A549 (cell line): Measurements from ENCODE around the gene RGS6.

Source experiments
- CEBPB ChIP-seq, 2 experiments: fragments of >200 bp in 1 of 2; sonication (Bioruptor Twin) in 1 of 2; formaldehyde crosslinking in 1 of 2; IDR thresholded peaks; 2 replicates each; pipeline ENCODE4 v1.6.1; 2012 to 2016
- FOSB ChIP-seq: fragments of 250-450 bp; sonication (Bioruptor Pico); IDR thresholded peaks from 2 replicates; pipeline ENCODE4 v1.5.0; 2020; ENCODE audit warnings: mild to moderate bottlenecking, moderate library complexity
- KDM1A ChIP-seq: fragments of 200-600 bp; sonication (generic); IDR thresholded peaks from 2 replicates; pipeline ENCODE4 v1.6.1; 2016; ENCODE audit warnings: low read depth, mild to moderate bottlenecking
- NFE2L2 ChIP-seq: fragments of 150-350 bp; conservative IDR thresholded peaks from 2 replicates; pipeline ENCODE4 v1.6.1; 2014; ENCODE audit warnings: low read length
- POLR2A ChIP-seq: IDR thresholded peaks from 2 replicates; pipeline ENCODE4 v1.6.1; 2012; ENCODE audit warnings: mild to moderate bottlenecking, low read length
- ZFP36 ChIP-seq: fragments of 450-650 bp; IDR thresholded peaks from 2 replicates; pipeline ENCODE4 v1.6.1; 2014; ENCODE audit warnings: borderline replicate concordance; ENCODE audit not compliant: partially characterized antibody
- TF ChIP-seq, protein P1 (sequence below): fragments of >200 bp; sonication (Bioruptor Twin); formaldehyde crosslinking; IDR thresholded peaks from 3 replicates; pipeline ENCODE4 v1.5.1; 2016
- TF ChIP-seq, protein P2 (sequence below): fragments of 200-600 bp; sonication (generic); IDR thresholded peaks from 2 replicates; pipeline ENCODE4 v1.6.1; 2016; ENCODE audit warnings: antibody characterized with exemption, mild to moderate bottlenecking, moderate library complexity

DNA sequence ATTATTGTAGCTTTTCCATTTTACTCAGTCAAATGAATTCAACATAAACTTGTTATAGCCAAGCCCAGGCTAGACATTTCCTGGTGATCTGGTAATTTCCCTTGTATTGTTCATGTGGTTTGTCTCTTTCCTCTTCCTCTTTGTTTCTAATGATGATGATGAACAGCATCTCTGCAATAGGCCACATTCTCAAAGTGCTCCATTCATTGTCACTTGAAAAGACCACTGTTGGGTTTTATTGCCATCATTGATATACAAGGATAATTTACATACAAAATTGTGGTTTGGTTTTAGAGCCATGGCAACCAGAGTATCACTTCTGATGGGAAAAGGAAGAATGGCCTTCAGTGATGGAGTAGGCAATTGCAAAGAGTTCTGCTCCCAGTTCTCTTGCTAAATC, 379.3 kb downstream of the RGS6 start:
- TF ChIP-seq, protein P1, sequence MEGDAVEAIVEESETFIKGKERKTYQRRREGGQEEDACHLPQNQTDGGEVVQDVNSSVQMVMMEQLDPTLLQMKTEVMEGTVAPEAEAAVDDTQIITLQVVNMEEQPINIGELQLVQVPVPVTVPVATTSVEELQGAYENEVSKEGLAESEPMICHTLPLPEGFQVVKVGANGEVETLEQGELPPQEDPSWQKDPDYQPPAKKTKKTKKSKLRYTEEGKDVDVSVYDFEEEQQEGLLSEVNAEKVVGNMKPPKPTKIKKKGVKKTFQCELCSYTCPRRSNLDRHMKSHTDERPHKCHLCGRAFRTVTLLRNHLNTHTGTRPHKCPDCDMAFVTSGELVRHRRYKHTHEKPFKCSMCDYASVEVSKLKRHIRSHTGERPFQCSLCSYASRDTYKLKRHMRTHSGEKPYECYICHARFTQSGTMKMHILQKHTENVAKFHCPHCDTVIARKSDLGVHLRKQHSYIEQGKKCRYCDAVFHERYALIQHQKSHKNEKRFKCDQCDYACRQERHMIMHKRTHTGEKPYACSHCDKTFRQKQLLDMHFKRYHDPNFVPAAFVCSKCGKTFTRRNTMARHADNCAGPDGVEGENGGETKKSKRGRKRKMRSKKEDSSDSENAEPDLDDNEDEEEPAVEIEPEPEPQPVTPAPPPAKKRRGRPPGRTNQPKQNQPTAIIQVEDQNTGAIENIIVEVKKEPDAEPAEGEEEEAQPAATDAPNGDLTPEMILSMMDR: no peak
- TF ChIP-seq, protein P2, sequence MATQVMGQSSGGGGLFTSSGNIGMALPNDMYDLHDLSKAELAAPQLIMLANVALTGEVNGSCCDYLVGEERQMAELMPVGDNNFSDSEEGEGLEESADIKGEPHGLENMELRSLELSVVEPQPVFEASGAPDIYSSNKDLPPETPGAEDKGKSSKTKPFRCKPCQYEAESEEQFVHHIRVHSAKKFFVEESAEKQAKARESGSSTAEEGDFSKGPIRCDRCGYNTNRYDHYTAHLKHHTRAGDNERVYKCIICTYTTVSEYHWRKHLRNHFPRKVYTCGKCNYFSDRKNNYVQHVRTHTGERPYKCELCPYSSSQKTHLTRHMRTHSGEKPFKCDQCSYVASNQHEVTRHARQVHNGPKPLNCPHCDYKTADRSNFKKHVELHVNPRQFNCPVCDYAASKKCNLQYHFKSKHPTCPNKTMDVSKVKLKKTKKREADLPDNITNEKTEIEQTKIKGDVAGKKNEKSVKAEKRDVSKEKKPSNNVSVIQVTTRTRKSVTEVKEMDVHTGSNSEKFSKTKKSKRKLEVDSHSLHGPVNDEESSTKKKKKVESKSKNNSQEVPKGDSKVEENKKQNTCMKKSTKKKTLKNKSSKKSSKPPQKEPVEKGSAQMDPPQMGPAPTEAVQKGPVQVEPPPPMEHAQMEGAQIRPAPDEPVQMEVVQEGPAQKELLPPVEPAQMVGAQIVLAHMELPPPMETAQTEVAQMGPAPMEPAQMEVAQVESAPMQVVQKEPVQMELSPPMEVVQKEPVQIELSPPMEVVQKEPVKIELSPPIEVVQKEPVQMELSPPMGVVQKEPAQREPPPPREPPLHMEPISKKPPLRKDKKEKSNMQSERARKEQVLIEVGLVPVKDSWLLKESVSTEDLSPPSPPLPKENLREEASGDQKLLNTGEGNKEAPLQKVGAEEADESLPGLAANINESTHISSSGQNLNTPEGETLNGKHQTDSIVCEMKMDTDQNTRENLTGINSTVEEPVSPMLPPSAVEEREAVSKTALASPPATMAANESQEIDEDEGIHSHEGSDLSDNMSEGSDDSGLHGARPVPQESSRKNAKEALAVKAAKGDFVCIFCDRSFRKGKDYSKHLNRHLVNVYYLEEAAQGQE: no peak
- TF ChIP-seq POLR2A (no peak), FOSB (CRISPR knock-in tag) (no peak), KDM1A (no peak), NFE2L2 (no peak), ZFP36 (no peak), CEBPB (IDR thresholded peaks at IDR 0.05) (no peak)
